Peyer's patch (tissue), 4 donors: ENCODE measurements around the gene THBD.

ENCODE experiments used
- CTCF ChIP-seq, 6 experiments: fragments of 450-650 bp in 4 of 6; fragments of 200-600 bp in 2 of 6; sonication (generic) in 1 of 6; IDR thresholded peaks; one replicate each; pipeline ENCODE4 v1.5.1; 2017 to 2019; ENCODE audit warnings: antibody characterized with exemption in 6 of 6, mild to moderate bottlenecking in 3 of 6, moderate library complexity in 1 of 6
- POLR2A ChIP-seq, 2 donors: fragments of 450-650 bp; IDR thresholded peaks; one replicate each; pipeline ENCODE4 v1.5.1; 2017; ENCODE audit warnings: antibody characterized with exemption in 2 of 2, mild to moderate bottlenecking in 2 of 2, moderate library complexity in 2 of 2

- TF ChIP-seq CTCF (IDR thresholded peaks at IDR 0.05) (no peak), POLR2A (IDR thresholded peaks at IDR 0.05) (no peak)
Observed at GRCh38 chr20:23063581-23063980, 14.1 kb upstream of the THBD start.
